ENCODE measurements around the gene FER.
"Not testable (repeated sequence)": the region's sequence is repeated elsewhere in the genome, so short reads cannot be mapped to it uniquely, and the experiment has no call there.

- not testable (repeated sequence) for TF ChIP-seq CTCF (IDR thresholded peaks at IDR 0.05); MXI1 (IDR thresholded peaks at IDR 0.05; ENCODE audit: low read depth, low read length); SMC3 (IDR thresholded peaks at IDR 0.05; ENCODE audit: low read depth, low read length); RFX5 (IDR thresholded peaks at IDR 0.05; ENCODE audit: low read length); POLR2AphosphoS5 (IDR thresholded peaks at IDR 0.05; ENCODE audit: low read depth, low read length); YY1 (IDR thresholded peaks at IDR 0.05; ENCODE audit: low read depth); EZH2phosphoT487 (IDR thresholded peaks at IDR 0.05; ENCODE audit: borderline replicate concordance, low read depth); USF1 (IDR thresholded peaks at IDR 0.05; ENCODE audit: borderline replicate concordance, low read depth); USF2 (IDR thresholded peaks at IDR 0.05; ENCODE audit: borderline replicate concordance, low read depth, low read length)
These were observed 278.0 kb downstream of the FER start for GRCh38 chr5:109025729-109026128.
